ENCODE measurements around the gene PTGIS.

DNA sequence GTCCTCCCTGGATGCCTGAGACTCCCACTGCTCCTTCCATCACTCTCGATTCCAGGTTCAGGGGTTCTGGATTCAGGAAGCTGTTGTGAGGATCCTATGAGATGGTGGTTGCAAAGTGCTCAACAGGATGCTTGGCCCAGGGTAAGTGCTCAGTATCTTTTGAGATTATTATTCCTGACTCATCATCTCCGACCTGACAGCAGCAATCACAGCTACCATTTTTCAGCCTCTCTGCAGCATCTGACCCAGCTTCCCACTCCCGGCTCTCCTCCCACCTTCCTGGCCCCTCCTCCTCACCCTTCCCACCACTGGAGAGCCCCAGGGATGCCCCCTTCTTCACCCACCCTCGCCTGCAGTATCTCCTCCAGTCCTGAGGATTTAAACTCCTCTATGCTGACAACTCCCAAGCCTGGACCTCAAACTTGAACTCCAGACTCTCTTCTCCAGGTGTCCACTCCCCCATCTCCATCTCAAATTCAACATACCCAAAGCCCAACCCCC is 48.7 kb downstream of the PTGIS start:
- TF ChIP-seq, protein P1, sequence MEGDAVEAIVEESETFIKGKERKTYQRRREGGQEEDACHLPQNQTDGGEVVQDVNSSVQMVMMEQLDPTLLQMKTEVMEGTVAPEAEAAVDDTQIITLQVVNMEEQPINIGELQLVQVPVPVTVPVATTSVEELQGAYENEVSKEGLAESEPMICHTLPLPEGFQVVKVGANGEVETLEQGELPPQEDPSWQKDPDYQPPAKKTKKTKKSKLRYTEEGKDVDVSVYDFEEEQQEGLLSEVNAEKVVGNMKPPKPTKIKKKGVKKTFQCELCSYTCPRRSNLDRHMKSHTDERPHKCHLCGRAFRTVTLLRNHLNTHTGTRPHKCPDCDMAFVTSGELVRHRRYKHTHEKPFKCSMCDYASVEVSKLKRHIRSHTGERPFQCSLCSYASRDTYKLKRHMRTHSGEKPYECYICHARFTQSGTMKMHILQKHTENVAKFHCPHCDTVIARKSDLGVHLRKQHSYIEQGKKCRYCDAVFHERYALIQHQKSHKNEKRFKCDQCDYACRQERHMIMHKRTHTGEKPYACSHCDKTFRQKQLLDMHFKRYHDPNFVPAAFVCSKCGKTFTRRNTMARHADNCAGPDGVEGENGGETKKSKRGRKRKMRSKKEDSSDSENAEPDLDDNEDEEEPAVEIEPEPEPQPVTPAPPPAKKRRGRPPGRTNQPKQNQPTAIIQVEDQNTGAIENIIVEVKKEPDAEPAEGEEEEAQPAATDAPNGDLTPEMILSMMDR (IDR thresholded peaks at IDR 0.05; ENCODE audit: extremely low read depth in 1 of 2, insufficient read depth in 1 of 2, low read depth in 1 of 2, low read length in 2 of 2) = no peak
- TF ChIP-seq EZH2 (IDR thresholded peaks at IDR 0.05; ENCODE audit: borderline replicate concordance, low read depth, low read length, severe bottlenecking) = no peak
- TF ChIP-seq POLR2AphosphoS5 (IDR thresholded peaks at IDR 0.05; ENCODE audit: insufficient read depth, low read depth, low read length) = no peak
- no peak for TF ChIP-seq POLR2A (IDR thresholded peaks at IDR 0.05; ENCODE audit: low read depth, low read length)
- no peak for TF ChIP-seq JUN (IDR thresholded peaks at IDR 0.05; ENCODE audit: borderline replicate concordance, insufficient read depth, insufficient read length, low read depth)
- no peak for TF ChIP-seq MYC (IDR thresholded peaks at IDR 0.05; ENCODE audit: low read depth, low read length)
- TF ChIP-seq MAX (IDR thresholded peaks at IDR 0.05; ENCODE audit: insufficient read depth, insufficient read length) = no peak
